HG02642 (cell line): ENCODE data around the gene RNF128.
"Not testable (repeated sequence)": the region's sequence is repeated elsewhere in the genome, so short reads cannot be mapped to it uniquely, and the experiment has no call there.

ENCODE experiments used
- ATAC-seq: cut with Tn5 transposase; IDR thresholded peaks from one replicate; pipeline ENCODE4 v1.9.1; 2021; ENCODE audit warnings: mild to moderate bottlenecking; ENCODE audit not compliant: unreplicated experiment, poor library complexity

RNF128 gene

GRCh38 chrX:106742193-106742592 is 15.7 kb downstream of the RNF128 start:
- ATAC-seq: no peak

DNA sequence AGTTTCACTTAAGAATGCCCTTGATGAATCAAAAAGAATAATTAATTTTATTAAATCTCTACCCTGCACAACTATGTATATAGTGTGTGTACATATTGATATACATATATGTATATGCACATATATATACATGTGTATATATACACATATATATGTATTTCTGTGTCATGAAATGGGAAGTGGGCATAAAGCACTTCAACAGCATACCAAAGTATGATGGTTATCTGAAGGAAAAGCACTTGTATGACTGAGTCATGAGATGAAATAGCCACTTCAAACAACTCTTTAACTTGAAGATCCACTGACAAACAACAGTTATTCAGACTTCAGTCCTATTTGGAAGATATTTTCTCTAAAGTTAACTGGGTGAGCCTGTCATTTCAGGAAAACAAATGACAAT is 16.3 kb downstream of the RNF128 start:
- no peak for ATAC-seq

- no peak for ATAC-seq
Measured at GRCh38 chrX:106748377-106748776, 21.9 kb downstream of the RNF128 start.

DNA sequence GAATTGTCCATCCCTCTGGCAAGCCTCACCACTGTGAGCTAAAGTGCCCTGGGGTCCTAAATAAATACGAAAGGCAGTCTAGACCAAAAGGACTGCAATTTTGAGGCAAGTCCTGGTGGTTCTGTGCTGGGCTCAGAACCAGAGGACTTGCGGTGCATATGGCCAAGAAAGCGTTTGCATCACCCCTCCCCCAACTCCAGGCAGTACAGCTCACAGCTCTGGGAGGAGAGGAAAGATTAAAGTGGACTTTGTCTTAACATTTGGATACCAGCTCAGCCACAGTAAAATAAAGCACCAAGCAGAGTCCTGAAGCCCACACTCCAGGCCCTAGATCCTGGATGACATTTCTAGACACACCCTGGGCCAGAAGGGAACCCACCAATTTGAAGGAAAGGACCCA is 24.9 kb downstream of the RNF128 start:
- no peak for ATAC-seq

- ATAC-seq: no peak
Measured at GRCh38 chrX:106752101-106752678, 25.7 kb downstream of the RNF128 start.

- ATAC-seq: not testable (repeated sequence)
Measured at GRCh38 chrX:106769288-106769687, 42.8 kb downstream of the RNF128 start.

- no peak for ATAC-seq
Measured at GRCh38 chrX:106774981-106775380, 48.5 kb downstream of the RNF128 start.

GRCh38 chrX:106780264-106780663 is 53.8 kb downstream of the RNF128 start:
- no peak for ATAC-seq

GRCh38 chrX:106780664-106781377 is 54.3 kb downstream of the RNF128 start:
- no peak for ATAC-seq

- ATAC-seq: no peak
Measured at GRCh38 chrX:106783716-106784115, 57.2 kb downstream of the RNF128 start.

DNA sequence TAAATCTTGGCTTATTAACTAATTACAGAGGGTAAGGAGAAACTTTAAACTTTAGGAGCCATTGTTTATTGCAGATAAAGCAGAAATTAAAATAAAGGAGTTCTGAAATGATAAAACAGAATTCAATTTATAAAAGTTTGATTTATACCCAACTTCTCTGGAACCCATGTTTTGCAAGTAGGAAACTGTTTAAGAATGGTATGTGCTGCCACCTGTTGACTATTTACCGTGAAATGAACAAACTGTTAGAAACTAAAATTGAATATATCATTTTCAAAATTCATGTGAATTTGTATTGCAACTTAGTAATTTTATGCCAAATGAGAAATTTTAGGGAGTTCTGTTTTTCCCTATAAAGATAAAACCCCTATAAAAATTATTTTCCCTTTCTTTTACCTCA is 65.0 kb downstream of the RNF128 start:
- ATAC-seq: no peak

DNA sequence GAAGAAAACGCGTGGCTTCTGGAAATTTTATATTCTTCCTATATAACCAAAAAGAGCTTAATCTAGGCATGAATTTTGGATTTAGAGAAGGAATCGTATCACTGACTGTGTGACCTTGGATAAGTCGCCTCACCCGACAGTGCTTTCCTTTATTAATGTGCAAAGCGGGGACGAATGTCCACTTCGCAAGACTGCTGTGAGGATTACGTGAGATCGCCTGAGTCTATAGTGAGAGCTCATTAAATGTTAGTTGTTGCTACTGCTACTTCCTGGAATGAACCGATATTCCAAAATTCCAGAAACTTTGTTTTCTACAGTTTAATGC is 75.5 kb downstream of the RNF128 start:
- peak; percentile 29 for ATAC-seq

- ATAC-seq: peak; percentile 98
Measured at GRCh38 chrX:106802388-106803275, 76.1 kb downstream of the RNF128 start, which contains the start of gene TBC1D8B. Gene TBC1D8B, plus strand, starts transcription at chrX:106802673. Its CDS starts 181 bp downstream, at chrX:106802854.

DNA sequence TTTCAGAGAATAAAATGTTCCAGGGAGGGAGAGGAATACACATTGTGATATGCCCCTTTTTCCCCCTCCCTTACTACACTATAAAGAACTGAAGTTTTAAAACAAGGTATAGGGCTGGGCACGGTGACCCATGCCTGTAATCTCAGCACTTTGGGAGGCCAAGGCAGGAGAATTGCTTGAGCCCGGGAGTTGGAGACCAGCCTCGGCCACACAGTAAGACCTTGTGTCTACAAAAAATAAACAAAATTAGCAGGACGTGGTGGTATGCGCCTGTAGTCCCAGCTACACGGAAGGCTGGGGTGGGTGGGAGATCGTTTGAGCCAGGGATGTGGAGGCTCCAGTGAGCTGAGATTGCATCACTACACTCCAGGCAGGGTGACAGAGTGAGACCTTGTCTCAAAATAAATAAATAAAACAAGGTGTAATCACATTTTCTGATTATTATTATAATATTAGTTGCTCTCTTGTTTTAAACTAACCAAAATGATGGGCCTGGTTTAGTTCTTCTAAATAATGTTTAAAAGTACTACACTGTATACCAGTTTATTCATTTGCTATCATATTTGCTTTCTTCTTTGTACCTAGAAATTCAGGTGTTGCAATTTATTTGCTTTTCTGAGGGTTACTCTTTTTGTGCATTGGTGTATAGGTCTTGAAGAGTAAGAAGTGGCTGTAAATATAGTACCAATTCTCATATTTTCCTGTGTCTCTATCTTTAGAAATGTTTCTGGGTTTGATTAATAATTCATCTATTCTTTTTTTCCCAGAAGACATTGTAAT is 84.8 kb downstream of the RNF128 start:
- ATAC-seq: no peak

DNA sequence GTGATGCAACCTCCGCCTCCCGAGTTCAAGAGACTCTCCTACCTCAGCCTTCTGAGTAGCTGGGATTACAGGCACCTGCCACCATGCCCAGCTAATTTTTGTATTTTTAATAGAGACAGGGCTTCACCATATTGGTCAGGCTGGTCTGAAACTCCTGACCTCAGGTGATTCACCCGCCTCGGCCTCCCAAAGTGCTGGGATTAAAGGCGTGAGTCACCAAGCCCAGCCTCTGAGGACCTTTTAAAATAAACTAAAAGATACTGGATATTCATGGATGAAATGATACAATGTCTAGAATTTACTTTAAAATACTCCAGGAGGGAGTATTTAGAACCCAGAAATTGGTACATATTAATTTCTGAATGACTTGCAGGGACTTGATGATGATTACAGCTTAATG is 86.4 kb downstream of the RNF128 start:
- not testable (repeated sequence) for ATAC-seq

DNA sequence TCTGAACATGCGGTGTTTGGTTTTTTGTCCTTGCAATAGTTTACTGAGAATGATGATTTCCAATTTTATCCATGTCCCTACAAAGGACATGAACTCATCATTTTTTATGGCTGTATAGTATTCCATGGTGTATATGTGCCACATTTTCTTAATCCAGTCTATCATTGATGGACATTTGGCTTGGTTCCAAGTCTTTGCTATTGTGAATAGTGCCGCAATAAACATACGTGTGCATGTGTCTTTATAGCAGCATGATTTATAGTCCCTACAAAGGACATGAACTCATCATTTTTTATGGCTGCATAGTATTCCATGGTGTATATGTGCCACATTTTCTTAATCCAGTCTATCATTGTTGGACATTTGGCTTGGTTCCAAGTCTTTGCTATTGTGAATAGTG is 87.6 kb downstream of the RNF128 start:
- not testable (repeated sequence) for ATAC-seq
